GM12891 (cell line): ENCODE results near the gene EML6.

Source experiments
- DNase-seq: peaks from one replicate; pipeline ENCODE4 v3.0.0; 2011; ENCODE audit warnings: low spot score; ENCODE audit not compliant: insufficient read length
- FAIRE-seq: peaks from 2 replicates; lab custom pipeline; 2011; peaks lifted over from hg19 to GRCh38; lab: Jason Lieb, UNC
- PAX5 ChIP-seq: IDR thresholded peaks from 2 replicates; pipeline ENCODE4 v1.6.1; 2011; ENCODE audit warnings: low read length, moderate library complexity, mild to moderate bottlenecking; ENCODE audit not compliant: insufficient read depth, severe bottlenecking
- POLR2A ChIP-seq: IDR thresholded peaks from 2 replicates; pipeline ENCODE4 v1.6.1; 2011; ENCODE audit warnings: low read depth, low read length, control low read depth
- POLR2AphosphoS5 ChIP-seq: IDR thresholded peaks from 2 replicates; pipeline ENCODE4 v1.6.1; 2011; ENCODE audit warnings: low read depth, low read length, control low read depth
- POU2F2 ChIP-seq: IDR thresholded peaks from 2 replicates; pipeline ENCODE4 v1.6.1; 2011; ENCODE audit warnings: low read depth, mild to moderate bottlenecking, control low read depth, low read length, moderate library complexity
- SPI1 ChIP-seq: IDR thresholded peaks from 2 replicates; pipeline ENCODE4 v1.6.1; 2011; ENCODE audit warnings: low read depth, low read length, control low read depth
- TAF1 ChIP-seq: IDR thresholded peaks from 2 replicates; pipeline ENCODE4 v1.6.1; 2011; ENCODE audit warnings: low read depth, low read length, control low read depth

Gene EML6

GRCh38 chr2:54813584-54813983 lies 90.1 kb downstream of the EML6 start:
- DNase-seq: no peak
- no peak for TF ChIP-seq TAF1
- TF ChIP-seq PAX5: no peak
- TF ChIP-seq POLR2A: no peak
- TF ChIP-seq POU2F2: no peak
- TF ChIP-seq SPI1: no peak
- no peak for TF ChIP-seq POLR2AphosphoS5
- no peak for FAIRE-seq

DNA sequence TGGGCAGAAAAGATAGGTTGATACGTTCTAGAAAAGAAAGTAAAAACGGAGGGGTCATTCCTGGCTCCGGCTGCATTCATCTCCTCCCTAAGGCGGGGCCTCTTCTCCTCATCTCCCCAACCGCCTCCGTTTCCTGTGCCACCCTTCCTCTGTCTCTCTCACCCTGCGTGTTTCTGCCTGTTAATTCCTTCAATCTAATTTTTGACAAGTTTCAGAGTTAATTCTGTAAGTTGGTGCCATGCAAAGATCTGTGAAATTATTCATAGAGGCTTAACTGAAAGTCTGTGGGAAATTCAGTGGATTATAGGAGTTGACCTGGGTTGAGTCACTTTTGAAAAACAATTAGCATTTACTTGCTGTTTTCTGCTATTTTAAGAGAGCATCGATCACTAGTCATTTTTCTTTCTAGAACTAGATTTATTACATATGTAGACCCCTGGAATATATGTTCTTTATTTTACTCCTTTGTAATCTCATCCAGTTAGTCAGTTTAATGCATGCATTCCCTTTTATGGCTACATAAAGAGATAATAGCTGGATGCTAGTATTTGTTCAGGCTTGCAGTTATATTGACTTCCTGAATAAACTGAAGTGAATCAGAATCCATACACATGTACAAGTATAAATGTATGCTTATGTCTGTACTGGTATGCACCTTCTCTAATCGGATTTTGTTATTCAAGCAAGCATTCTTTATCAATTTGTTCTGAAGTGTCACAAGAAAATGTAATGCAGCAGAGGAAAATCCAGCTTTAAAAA lies 91.1 kb downstream of the EML6 start:
- no peak for FAIRE-seq
- TF ChIP-seq POU2F2 (no peak), TAF1 (no peak), POLR2A (no peak), SPI1 (no peak), POLR2AphosphoS5 (no peak), PAX5 (no peak)
- DNase-seq: no peak

DNA sequence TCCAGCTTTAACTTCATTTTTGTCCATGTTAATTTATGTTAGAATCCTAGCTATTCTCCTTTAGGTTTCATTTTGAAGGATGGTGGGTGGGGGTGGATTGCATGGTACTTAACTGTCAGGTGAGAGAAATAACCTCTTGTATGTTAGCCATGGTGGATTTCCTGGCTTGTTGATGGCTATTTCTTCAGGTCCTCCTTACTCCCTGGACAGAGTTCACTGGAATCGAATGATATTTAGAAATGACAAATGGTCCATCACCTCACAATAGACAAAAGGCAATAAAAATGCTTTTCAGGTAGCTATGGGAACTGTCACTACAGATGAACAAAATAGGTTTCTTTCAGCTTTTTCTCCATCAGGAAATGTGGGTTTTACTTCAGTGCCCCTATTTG lies 91.7 kb downstream of the EML6 start:
- DNase-seq: no peak
- TF ChIP-seq TAF1: no peak
- TF ChIP-seq POLR2AphosphoS5: no peak
- no peak for TF ChIP-seq POLR2A
- no peak for TF ChIP-seq SPI1
- no peak for TF ChIP-seq PAX5
- no peak for TF ChIP-seq POU2F2
- FAIRE-seq: no peak

DNA sequence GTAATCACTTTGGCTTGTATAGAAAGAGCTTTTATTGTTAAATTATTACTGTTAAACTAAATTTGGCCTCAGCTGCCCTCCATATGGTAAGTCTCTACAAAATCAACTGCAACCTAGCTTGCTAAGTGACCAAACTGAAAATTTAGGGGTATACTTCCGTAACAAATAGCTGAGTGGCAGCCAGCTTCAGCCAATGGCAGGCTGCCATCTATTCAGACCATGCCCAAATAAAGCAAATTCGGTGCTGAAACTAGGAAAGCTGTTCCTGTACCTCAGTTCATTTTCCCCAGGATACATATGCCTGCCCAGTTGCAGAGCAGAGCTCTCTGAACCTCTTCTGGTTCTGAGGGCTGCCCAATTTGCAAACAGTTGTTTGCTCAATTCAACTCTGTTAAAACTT lies 94.8 kb downstream of the EML6 start:
- TF ChIP-seq PAX5 (no peak), POU2F2 (no peak), POLR2AphosphoS5 (no peak), SPI1 (no peak), POLR2A (no peak)
- FAIRE-seq (no peak), DNase-seq (no peak)

GRCh38 chr2:54820558-54820957 lies 97.1 kb downstream of the EML6 start:
- no peak for TF ChIP-seq TAF1
- no peak for TF ChIP-seq POLR2AphosphoS5
- TF ChIP-seq PAX5: no peak
- TF ChIP-seq SPI1: no peak
- no peak for TF ChIP-seq POU2F2
- TF ChIP-seq POLR2A: no peak
- FAIRE-seq (no peak), DNase-seq (no peak)

DNA sequence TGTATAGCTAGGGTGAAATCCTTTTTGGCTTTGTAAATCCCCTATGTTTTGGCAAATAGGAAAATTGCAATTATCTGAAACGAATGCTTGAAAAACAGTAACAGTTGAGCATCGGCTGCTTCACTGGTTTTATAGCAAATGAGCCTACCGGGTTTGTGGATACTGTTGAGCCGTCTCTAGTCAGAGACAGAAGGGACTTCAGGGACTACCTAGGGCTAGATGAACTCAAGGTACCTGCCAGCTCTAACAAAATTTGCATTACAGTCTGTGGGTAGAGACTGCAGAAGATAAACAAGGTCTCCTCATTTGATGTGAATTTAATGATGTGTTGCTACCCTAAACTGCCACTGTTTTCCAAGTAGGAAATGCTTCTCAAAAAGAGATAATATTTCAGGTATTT lies 101.1 kb downstream of the EML6 start:
- peak; percentile 16 for FAIRE-seq
- no peak for TF ChIP-seq SPI1
- no peak for TF ChIP-seq POLR2A
- TF ChIP-seq TAF1: no peak
- no peak for TF ChIP-seq PAX5
- TF ChIP-seq POLR2AphosphoS5: no peak
- TF ChIP-seq POU2F2: no peak
- DNase-seq: no peak

DNA sequence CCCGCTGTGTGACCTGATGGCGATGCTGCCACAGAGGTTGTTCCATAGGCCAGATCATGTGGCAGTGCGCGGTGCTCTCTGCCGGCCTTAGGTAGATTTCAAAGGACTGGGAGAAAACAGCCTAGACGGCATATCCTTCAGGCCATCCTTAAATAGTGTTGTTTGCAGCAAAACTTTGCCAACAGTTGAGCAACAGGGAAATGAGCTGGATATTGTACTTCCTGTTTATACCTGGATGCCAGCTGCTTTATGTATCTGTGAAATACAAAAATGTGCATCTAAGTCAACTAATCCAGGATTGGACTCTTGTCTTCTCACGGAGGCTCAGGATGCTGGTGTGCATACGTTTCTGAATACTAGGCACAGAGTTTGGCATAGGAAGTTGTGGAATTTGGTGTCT lies 107.1 kb downstream of the EML6 start:
- TF ChIP-seq SPI1 (no peak), POU2F2 (no peak), TAF1 (no peak), PAX5 (no peak), POLR2AphosphoS5 (no peak), POLR2A (no peak)
- no peak for DNase-seq
- no peak for FAIRE-seq

GRCh38 chr2:54831480-54831879 lies 108.0 kb downstream of the EML6 start:
- TF ChIP-seq POU2F2 (no peak), TAF1 (no peak), PAX5 (no peak), POLR2A (no peak), SPI1 (no peak)
- FAIRE-seq: no peak
- DNase-seq: no peak

DNA sequence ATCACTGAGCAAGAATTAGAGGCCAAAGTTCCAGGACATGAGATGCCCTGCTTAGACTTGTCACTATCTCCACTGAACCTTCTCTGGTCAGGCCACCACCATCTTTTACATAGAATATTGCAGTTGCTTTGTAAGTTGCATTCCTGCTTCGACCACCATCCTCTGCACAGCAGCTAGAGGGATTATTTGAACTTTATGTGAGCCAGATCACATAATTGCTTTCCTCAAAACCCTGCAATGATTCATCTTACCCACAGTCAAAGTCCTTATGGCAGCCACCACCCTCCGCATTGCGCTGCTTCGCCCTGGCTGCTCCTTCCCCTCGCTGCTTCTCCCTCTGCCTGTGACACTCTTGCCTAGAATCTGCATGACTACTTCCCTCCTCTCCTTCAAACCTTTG lies 111.3 kb downstream of the EML6 start:
- no peak for FAIRE-seq
- TF ChIP-seq POLR2AphosphoS5 (no peak), POLR2A (no peak), SPI1 (no peak), PAX5 (no peak), TAF1 (no peak), POU2F2 (no peak)
- no peak for DNase-seq

GRCh38 chr2:54836477-54836876 lies 113.0 kb downstream of the EML6 start:
- FAIRE-seq: no peak
- no peak for TF ChIP-seq POU2F2
- no peak for TF ChIP-seq POLR2A
- TF ChIP-seq SPI1: no peak
- no peak for TF ChIP-seq POLR2AphosphoS5
- TF ChIP-seq PAX5: no peak
- TF ChIP-seq TAF1: no peak
- DNase-seq: no peak
